GM18498 (cell line): ENCODE results near the gene HMG20A.

Experiments
- ATAC-seq: cut with Tn5 transposase; IDR thresholded peaks from one replicate; pipeline ENCODE4 v1.9.1; 2021; ENCODE audit warnings: mild to moderate bottlenecking, moderate library complexity; ENCODE audit not compliant: unreplicated experiment

Gene HMG20A

DNA sequence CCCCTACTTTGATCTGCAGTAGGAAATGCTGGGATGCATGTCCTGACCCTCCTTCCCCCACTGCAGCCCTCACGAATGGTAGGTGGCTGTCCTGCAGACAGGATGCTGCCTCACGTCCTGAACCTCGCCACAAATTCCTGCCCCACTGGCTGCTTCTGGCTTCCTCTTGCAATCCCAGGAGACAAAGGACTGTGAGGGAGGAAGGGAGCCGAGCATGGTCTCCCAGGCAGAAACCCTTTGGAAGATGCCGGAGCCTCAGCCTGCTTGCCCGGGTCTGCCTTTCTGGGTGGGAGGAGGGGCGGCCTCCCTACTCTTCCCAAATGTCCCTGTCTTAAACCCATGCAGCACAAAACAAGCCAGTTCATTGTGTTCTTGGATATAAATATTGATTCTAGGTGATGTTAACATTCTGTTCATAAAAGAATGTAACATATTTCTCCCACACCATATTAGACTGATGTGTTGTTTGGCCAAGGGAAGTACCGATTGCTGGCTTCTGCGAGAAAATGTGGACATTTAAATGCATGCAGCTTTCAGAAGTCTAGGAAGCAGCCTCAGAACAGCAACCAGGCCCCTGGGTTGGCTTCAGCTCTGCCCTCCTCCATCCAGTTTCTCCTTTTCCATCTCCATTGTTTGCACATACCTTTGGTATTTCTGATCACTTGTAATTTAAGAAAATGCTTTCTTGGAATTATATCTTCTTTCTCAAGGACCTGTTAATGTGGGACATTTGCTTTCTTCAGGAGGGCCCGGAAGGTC lies 75.3 kb downstream of the HMG20A start:
- no peak for ATAC-seq

DNA sequence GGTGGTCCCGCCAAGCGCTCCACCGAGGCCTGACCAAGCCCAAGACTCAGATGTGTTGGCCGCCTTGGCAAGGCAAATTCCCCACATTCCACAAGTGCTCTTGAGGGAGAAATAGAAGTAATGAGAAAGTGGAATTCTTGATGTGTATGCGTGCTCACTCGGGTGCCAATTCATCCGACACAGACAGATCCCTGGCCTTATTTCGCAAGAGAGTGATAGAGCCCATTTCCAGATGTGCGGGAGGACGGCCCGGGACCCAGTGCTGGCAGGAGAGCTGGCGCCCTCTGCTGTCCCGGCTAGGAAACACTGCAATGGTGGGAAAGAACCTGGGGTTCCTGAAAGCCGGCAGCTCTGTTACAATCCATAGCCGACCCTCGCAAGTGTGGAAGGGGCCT lies 76.0 kb downstream of the HMG20A start:
- ATAC-seq = no peak

DNA sequence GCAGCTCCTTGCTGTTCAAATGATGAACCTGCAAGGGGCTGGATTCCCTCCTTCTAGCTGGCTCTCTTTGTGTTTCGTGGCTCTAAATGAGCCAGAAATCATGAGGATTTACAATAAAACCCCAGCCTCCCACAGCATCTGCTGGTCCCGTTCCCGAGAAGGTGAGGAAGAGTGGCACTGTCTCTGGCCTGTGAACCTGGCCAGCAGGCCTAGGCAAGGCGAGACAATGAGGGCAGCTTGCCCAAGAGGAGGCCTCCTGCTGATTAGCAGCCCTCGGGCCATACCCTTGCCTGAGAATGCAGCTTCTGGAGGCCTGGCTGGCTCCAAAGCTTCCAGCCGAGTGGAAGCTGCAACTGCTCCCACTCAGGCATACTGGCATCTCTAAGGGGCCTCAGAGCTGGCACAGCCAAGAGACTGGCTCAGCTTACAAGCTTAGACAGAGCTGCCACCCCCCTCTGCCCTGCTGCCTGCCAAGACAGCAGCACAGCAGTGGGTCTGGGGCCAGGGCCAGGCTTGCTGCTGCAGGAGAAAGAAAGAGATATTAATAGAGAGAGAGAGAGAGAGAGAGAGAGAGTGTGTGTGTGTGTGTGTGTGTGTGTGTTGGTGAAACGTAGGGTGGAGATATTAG lies 76.5 kb downstream of the HMG20A start:
- ATAC-seq = no peak

DNA sequence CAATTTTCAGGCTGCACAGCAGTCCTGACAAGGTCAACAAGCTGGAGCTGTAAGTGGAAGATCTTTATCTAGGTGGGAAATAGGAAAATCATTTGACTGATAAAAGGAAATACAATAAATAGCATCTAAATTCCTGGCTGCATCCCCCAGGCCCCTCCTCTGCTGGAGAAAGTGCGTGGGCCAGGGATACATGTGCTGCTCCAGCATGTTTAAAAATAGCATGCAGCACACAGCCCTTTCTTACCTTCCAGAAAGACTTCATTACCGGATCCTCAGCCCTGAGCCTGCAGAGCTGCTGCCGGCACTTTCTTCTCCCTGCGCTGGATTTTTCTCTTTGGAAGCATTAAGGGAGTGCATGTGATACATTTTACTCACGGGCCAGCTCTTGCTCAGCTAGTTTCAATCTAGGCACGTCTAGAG lies 77.3 kb downstream of the HMG20A start:
- no peak for ATAC-seq

DNA sequence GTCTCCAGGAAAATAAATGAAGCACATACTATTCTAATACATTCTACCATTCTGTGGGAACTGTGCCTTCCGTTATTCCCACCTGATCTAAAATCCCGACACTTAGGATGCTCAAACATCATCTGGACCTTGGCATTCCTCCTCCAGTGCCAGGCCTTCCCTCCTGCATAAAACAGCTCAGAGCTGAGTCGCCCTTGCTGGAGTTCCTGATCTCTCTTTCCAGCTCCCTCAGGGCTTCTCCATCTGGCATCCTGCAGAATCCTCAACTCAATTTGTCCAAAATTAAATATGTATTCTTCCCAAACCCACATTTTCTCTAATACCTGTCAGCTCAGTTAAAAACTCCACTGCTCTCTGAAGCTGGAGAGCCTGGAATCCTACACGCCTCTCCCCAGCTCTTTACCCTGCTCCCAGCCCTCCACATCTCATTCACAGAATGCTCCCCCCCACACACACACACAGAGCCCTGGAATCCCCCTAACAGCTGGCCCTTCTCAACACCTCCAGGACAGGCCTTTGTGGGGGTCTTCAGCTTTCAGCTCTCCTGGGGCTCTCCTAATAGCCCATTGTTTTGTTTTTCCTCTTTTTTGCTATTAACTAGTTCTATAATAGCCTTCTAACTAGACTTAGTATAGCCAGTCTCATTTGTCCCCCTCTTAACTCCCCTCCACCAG lies 78.5 kb downstream of the HMG20A start:
- ATAC-seq = no peak

DNA sequence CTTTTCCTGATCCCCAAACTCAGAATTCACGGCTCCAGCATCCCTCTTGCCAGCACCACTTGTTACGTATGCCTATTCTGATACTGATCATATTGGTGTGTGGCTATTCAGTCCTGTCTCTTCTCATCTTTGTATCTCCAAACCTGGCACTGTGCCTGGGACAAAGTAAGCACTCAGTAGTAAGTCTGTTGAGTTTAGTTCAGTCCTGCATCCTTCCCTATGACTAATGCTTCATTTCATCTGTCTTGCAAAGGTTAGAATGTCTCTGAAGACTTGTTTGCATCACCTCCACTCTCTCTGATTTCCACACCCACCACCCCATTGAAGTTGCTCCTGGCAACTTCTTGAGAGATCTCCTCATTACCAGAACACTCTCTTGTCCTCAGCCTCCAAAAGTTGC lies 80.3 kb downstream of the HMG20A start:
- ATAC-seq = no peak

DNA sequence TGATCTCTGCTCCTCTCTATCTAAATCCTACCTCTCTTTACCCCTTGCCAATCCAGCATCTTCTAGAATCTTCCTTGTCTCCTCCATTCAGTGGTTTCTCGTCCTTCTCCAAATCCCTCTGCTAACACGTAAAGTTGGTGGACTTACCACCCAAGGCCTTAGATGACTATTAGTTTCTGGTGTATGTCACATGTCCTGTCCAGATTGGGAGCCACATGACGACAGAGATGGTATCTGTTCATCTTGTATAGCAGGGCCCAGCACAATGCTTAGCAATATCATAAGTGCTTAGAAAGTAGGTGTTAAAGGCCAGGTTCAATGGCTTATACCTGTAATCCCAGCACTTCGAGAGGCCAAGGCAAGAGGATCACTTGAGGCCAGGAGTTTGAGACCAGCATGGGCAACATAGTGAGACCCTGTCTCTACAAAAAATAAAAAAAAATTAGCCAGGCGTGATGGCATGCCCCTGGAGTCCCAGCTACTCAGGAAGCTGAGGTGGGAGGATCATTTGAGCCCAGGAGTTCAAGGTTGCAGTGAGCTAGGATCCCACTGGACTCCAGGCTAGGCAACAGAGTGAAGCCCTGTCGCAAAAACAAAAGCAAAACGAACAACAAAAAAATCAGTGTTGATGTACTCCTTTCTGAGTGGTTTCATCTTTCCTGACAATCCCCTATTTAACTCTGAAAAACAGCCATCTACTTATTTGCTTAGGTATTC lies 81.8 kb downstream of the HMG20A start:
- no peak for ATAC-seq

DNA sequence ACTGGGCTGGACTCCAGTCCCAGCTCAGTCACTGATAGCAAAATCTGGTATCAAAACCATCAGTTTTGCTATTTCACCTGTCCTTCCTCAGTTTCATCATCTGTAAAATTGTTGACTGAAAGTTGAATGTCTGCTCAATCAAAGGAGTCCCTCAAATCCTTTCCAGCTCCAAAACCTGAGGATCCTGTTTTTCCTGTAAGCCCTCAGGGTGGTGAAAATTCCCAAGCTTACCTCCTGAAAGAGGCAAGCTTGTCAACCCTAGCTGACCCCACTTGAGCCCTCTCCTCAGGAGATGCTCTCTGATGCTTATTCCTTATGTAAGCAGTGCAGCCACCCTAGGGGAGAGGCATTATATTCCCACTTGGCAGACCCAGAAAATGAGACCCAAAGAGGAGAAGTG lies 82.6 kb downstream of the HMG20A start:
- no peak for ATAC-seq

DNA sequence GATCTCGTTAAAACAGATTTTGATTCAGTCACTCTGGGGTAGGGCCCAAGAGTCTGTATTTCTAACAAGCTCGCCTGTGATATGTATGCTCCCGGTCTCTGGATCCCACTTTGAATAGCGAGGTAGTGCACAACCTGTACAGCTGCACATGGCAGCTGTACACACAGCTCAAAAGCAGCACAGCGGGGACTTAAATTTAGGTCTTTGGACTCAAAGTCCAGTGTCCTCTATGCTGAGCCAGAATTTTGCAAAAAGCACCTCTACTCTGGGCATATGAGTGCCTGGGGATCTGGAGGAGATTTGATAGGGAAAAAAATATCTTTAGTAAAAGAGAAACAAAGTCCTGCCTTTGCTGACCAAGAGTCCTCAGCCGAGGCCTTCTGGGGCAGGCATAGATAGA lies 83.1 kb downstream of the HMG20A start:
- ATAC-seq = no peak

DNA sequence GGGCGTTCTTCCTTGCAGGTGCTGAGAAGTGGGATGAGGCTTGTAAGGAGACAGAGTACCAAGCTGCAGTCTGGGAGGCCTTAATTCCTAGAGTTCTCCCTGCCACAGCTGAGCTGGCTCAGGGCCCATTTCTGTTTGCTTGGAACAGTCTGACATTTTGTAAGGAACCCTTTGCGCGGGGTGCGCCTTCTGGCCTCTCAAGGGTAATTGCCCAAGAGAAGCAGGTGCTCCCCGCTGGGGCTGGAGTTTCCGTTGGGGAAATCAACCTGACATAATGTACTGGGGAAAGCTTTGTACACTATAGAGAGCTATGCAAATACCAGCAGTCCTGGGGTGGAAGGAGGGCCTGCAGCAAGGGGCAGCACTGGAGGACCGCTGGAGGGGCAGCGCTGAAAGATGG lies 83.6 kb downstream of the HMG20A start:
- ATAC-seq = no peak

DNA sequence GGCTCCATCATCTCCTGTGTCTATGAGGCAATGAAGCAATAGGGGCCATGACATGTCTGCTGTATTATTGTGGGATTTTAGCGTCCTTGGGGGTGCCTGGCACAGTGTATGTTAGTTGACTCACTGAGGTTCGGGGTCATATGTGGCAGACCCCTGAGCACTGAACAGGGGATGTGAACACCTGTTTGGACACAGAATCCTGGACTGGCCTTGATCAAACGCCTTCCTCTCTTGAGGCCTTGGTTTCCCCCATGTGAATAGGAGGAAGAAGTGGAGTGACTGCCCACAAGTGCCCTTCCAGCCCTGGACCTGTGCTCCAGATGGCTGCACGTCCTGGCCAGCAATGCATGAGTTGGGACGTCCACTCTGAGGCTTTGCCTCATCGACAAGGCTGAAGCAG lies 84.2 kb downstream of the HMG20A start:
- no peak for ATAC-seq

DNA sequence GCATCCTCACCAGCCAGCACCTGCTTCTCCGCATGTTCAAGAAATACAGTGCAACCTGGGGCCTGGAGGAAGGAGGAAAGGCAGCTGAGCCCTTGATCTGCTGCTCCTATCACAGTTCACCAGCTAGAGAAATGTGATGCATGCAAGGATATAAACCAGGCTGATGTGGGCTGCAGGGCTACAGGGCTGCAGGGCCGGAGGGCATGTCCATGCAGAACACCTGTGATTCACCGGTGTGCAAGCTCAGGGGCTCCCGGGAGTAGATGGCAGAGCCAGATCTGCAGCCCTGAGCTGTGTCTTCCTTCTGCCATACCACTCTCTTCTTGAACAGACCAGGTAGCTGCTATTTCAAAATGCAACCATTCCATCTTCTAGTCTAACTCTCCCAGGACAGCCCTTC lies 84.9 kb downstream of the HMG20A start:
- ATAC-seq = no peak

DNA sequence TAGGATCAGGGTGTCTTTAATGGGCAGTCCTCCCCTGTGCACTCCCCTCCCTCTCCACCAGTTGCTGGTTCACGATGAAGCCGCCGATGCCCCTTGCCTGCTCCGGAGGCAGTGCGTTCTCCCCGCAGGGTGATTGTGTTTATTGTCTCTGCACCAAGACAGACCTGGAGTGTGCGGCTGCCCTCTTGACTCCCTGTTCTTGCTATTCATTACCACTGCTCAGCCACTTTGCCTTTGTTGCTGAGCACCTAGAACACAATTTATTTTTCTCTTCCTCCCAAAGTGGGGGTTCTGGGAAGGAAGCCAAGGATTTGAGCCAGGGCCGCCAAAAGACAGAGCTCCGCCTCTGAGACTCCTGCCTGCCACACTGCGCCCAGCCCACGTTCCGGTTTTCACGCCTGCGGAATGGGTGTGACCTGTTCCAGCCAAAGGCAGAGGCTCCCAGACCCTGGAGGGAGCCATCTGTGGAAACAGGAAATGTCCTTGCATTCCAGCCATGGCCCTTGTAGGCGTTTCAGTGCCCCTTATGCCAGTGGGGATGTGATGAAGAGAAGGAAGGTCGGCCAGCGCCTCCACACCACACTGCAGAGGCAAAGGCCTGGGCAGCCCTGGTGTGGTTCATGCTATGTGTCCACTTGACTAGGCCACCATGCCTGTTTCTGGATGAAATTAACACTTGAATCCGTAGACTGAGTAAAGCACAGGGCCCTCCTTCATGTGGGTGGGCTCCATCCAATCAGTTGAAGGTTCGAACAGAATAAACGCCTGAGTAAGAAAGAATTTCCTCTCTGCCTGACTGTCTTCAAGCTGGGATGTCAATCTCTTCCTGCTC lies 85.8 kb downstream of the HMG20A start:
- ATAC-seq = no peak

DNA sequence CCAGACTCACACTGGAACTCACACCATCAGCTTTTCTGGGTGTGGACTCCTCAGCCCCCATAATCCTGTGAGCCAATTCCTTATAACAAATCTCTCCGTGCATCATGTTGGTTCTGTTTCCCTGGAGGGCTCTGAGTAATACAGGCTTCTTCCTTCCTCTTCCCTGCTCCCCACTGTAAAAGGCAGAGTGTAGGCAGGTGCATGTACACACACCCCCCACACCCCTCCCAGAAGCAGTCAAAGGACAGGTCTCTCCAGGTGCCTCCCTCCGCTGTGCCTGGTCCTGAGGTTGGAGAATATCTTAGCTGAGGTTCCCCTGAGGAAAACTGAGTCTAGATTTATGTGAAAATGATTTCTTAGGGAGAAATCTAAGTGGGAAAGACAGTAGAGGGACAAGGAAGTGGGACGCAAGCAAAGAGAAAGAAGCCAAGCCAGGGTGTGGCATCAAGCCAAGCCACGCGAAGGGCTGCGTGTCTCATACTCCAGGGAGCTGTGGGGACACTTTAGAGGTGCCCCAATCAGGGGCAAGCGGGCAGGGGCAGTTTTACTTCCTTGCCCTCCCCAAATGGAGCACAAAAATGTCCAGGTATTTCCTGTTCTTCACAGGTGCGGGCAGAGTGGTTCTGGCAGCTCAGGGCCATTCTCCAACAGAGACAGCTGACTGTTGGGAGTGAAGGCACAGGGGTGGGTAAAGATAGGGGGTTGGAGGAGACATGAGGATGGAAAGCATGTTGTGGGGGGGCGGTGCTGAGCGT lies 86.6 kb downstream of the HMG20A start:
- no peak for ATAC-seq

DNA sequence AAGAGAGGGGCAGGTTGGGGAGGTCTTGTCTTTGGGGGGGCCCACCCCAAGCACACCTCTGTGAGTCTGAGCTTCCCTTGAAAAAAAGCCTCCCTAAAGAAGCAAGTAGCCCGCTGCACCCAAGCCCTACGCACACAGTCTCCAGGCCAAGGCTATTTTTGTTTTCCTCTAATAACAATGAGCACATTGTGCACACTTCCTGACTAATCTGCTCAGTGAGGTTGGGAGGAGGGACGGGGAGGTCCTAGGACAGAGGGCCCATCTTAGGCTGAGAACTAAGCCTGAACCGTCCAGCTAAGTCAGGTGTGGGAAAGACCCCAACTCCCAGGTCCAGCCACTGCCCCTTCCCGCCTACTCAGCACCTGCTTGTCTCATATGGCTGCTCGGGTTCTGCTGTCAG lies 87.2 kb downstream of the HMG20A start:
- ATAC-seq = no peak

DNA sequence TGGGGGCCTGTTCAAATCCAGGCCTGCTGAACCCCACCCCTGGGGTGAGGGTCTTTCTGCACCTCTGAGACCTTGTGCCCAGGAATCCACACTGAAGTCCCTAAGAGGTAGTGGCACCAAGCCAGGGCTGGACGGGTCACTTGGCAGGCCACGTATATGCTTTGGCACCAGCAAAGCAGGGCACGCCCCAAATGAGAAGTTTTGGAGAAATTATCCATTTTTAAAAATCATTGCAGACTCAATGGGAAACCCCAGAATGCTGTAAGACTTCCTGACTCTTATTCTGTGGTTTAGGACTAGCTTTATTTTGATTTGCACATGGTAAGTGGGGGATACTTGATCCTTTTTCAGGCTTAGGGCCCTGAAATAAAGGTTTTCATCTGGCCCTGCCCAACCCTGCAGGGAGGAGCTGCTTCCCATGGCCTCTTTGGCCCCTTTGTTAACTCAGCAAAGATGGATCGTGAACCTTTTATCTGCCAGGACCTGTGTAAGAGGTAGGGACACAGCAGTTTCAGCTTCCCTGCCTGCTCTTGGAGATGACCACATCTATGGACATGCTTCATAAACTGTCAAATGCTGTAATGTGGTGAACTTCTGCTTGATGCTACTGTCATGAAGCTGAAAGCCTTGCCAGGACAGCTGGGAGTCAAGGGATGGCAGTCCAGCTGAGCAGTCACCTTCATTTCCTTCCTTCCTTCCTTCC lies 88.0 kb downstream of the HMG20A start:
- no peak for ATAC-seq

DNA sequence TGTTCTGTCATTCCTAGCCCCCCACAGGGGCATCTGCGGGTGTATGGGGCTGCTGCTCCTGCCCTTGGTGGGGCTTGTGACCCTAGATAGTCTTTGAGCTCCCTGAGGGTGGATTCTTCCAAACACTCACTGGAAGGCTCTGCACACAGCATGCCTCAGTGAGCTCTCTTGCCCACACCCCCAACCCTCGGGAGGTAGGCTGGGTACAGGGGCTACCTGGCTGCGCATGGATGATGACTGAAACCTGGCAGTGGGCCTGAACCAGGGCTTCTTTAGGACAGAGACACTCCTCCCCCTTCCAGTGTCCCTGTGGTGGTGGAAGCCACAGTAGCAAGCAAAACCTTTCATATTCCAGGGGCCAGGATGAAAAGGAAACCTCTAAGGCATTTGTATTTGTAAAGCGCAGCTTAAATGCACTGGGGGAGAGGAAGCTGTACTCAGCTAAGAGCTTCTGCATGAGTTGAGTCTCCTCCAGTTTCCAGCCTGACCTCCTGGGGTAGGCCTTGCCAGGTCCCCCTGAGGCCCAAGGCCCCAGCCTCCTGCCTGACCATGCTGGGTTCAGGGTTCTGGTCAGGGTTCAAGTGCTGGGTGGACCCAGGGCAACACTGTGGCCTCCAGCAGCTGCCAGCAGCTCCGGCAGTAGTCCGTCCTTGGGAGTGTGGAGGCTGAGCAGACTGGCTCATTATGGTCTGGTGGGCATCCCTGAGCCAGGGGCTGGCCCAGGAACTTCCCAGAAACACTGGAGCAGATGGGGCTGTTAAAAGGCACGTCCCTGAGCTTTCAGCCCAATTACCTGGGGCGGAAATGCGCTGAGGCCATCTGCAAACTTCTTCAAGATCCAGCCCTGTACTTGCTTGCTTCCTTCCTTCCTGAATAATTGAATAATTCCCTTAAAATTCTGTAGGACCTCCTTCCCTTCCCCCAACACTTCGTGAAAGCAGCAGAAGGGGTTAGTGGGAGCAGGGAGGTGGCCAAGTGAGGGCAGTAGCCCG lies 89.7 kb downstream of the HMG20A start:
- ATAC-seq = no peak

DNA sequence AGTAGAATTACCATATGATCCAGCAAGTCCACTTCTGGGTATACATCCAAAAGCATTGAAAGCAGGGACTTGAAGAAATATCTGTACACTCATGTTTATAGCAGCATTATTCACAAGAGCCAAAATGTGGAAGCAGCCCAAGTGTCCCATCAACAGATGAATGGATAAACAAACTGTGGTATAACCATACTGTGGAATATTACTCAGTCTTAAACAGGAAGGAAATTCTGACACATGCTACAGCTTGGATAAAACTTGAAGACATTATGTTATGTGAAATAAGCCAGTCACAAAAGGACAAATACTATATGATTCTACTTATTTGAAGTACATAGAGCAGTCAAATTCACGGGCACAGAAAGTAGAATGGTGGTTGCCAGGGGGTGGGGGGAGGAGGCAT lies 91.2 kb downstream of the HMG20A start:
- no peak for ATAC-seq
